Fibroblast of skin of scalp (primary cell): ENCODE data around the gene SLC7A14.
A peak's percentile ranks its signal among the peaks of the same experiment; 100 is the strongest.

Experiments
- DNase-seq: peaks from one replicate; pipeline ENCODE4 v3.0.0-alpha.2; 2013

Gene SLC7A14

DNA sequence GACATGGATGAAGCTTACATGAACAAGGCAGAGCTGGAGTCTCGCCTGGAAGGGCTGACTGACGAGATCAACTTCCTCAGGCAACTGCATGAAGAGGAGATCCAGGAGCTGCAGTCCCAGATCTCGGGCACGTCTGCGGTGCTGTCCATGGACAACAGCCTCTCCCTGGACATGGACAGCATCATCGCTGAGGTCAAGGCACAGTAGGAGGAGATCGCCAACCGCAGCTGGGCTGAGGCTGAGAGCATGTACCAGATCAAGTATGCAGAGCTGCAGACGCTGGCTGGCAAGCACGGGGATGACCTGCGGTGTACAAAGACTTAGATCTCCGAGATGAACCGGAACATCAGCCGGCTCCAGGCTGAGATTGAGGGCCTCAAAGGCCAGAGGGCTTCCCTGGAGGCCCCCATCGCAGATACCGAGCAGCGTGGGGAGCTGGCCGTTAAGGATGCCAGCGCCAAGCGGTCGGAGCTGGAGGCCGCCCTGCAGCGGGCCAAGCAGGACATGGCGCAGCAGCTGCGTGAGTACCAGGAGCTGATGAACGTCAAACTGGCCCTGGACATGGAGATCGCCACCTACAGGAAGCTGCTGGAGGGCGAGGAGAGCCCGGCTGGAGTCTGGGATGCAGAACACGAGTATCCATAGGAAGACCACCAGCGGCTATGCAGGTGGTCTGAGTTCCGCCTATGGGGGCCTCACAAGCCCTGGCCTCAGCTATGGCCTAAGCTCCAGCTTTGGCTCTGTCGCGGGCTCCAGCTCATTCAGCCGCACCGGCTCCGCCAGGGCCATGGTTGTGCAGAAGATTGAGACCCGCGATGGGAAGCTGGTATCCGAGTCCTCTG is 89.6 kb downstream of the SLC7A14 start:
- DNase-seq, result no peak

DNA sequence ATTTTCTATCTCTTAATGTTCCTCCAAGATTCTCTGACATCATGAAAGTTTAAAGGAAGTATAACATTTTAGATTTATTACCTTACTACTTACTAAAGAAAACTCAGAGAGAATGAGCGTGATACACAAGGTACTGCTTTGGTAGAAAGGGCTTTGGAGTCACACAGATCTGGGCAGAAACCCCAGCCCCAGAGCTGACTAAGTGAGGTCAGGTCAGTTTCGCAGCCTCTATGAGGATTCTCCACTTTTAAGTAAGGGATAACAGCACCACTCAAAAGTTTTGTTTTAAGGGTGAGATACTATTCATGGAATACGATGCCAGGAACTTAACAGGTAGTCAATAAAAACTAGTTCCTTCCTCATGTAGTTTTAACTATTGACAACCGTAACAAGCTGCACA is 91.1 kb downstream of the SLC7A14 start:
- DNase-seq, result no peak

DNA sequence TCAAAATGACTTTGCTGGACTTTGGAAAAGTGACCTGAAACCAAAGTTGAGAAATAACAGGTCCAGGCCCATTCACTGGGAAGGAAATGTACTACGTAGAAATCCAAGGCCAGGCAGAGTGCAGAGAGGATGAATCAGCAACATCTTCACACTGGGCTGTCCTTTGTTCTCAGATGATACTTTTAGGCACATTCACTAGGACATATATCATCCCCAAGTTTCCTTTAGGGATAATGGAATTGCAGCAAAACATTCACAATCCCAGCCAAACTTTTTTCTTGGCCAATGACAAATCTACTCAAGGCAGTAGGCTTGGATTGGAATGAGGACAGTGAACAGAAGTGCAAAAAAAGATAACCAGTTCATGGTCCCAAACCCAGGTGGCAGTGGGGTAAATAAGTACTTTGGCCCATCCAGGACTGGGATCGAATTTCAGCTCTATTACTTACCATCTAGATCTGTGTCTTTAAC is 92.1 kb downstream of the SLC7A14 start:
- peak; percentile 52 for DNase-seq

DNA sequence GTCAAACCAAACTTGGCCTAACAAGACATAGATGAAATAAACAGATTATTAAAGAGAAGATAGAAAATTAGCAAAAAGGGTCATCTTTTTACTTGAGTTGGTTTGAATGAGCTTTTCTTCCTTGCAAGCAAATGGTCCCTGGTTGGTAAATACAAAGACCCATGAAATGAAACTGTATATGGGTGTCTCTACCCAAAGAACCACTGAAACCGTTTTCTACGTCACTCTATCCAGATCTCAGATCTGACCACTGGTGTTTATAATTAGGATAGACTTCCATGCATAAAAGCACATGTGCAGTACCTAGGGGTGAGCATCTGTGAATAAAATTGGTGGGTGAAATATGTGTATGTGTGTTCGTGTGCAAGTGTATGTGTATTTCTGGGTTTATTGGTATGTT is 94.0 kb downstream of the SLC7A14 start:
- DNase-seq, result no peak

DNA sequence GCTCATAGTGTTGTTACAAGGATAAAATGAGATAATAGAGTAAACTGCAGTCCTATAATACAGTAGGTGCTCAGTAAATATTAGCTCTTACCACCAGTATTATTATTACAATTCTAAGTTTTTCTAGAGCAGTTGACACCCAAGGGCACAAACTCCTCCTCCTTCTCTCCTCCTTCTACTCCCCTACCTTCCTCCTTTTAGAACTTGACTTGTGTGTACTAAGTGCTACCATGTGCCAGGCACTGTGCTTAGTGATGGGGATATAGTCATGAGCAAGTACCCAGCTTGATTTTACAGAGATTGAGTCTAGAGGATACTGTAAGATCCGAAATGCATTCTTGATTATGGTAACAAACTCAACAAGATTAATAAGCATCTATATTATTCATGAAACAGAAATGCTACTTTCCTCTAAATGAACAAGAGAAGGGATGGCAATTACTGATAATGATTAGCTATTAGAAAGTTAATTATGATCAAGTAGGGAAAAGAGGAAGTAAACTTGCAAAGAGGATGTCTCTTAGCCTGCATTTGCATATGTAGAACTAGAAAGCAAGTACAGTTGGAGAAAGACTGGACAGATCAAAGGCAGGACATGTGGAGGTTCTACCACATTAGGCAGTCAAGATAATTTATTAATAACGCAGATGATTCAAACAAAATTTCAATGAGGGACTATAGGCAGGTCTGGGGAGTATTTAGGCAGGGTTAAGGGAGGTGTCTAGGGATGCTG is 94.9 kb downstream of the SLC7A14 start:
- no peak for DNase-seq

DNA sequence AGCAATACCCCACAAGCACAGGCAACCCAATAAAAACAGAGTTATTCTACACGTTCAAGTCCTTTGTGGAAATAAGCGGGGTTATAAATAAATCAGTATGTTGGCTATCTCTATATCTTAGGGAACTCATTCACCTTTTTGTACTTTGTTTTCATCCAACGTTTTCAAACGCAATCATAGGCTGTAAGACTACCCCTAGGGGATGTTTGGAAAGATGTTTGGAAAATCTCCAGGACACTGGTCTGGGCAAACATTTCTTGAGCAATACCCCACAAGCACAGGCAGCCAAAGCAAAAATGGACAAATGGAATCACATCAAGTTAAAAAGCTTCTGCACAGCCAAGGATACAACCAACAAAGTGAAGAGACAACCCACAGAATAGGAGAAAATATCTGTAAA is 97.1 kb downstream of the SLC7A14 start:
- DNase-seq, result peak; percentile 39

DNA sequence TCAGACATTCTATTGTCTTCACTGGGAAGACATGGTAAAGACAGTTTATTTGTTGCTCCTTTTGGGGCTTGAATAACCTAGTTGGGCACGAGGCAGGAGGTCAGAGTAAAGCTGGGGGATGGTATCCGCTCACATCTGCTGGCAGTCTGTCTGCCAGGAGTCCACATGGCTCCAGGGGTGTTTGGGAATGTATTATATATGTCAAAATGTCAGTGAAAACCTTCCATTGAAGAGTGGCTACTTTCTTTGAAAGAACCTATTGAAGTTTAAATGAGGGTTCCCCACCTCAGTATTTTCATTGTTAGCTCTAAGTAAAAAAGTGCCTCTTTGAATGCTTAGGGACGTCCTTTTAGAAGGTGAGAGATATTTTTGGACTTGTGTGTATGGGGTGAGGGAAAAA is 98.8 kb downstream of the SLC7A14 start:
- DNase-seq, result no peak

DNA sequence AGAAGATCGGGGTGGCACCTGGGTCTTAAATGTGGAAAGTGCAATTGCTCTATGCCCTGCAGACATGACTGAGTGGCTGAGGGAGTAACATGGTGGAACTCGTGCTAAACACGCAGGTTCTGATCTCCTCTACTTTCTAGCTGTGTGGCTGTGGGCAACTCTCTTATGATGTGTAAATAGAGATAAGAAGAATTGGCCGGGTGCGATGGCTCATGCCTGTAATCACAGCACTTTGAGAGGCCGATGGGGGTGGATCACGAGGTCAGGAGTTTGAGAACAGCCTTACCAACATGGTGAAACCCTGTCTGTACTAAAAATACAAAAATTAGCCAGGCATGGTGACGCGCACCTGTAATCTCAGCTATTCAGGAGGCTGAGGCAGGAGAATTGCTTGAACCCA is 99.5 kb downstream of the SLC7A14 start:
- DNase-seq, result no peak

DNA sequence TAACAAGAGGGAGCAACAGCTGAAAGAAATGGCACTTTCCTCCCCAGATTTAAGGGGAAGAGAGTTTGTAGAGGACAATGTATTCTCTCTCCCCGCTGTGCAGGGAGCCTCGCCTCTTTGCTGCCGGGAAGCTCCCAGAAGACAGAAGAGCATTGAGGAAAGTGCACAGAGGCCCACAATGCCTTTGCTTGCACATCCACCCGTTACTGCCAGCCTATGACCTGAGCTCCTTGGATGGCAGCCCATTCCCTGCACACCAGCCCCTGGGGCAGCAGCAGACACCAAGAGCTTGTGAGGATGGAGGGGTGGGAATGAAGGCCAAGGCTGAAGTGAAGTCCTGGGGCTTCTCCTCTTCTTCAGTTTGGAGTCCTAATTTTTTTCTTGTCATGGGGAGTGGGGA is 100.2 kb downstream of the SLC7A14 start:
- no peak for DNase-seq

DNA sequence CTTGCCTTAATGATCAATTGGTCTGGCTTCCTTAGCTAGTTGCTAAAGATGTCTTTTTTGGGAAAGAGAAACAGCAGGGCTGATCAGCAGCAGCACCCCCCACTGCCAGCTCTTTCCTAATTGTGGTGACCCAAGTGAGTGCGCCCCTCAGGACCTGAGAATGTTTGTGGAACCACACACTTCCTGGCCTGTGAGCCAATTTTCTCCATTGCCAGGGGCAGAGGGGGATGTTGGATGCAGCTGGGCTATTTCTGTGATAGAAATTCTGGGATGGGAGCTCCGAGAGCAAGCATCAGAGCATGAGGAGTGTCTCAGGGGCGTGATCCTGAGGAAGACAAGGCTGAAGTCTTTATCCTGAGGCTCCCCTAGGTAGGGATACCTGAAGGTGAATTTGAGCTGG is 100.6 kb downstream of the SLC7A14 start:
- DNase-seq, result no peak

DNA sequence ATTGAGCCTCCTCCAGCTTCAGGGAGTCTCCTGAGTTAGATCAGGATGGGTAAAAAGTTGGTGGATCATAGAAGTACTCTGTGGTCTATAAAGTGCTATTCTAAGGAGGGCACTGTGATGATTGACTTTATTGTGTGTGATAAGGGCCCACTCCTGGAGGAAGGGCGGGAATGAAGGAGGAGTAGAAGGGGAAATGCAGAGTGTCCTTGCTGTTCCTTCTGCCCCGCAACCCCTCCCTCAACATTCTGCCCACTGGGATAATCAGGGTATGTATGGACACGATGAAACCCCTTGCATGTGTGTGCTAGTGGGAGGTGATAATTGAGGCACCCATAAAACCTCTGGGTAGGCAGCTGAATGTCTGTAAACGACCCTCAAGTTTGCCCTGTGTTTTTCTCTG is 101.0 kb downstream of the SLC7A14 start:
- no peak for DNase-seq

DNA sequence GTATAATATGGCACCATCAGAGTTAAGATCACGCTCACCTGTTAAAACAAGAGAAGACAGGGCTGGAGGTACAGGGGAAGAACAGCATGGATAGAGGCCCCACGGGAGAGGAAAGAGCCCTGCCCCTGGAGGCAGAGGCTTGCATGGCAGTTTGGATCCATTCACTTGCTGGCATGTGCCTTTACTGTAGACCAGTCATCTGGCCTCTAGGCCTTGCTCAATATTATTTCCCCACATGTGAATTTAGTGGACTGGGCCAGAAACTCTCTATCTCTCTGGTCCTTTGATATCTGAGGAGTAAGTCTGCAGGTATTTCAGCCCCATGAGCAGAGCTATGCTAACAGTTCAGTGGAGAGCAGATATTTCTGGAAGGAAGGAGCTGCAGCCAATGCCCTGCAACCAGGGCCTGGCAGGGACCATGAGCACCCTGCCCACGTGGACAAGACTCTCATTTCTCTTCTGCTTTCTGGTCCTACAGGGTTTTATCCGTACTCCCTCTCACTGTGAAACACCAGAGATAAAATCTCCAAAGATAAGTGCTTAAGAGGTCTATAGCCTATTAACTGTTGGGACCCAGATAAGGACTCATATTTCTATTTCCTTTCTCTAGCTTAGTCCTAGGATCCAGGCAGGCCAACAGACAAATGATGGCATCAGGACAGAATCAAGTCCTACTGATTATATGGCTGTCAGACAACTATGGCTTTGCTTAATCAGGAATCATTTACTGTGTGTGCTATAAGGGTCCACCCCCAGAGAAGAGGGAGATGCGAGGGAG is 102.2 kb downstream of the SLC7A14 start:
- no peak for DNase-seq

DNA sequence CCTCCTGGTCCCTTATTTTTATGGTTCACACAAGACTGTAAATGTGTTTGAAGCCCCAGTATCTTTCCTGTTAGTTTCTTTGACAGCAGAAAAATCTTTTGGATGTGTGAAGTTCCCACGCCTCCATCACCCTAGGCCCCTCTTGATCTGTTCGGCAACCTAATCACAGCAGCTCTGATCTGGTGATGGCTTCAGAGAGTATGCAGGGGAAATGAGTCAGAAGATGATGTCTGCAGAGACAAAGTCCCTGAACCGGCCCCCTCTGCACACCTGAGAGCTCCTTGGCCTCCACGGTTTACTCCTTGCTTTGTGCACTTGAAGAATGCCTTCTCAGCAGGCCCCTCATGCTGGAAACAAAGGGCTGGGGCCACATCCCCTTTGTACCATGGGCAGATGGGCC is 103.7 kb downstream of the SLC7A14 start:
- DNase-seq, result no peak

DNA sequence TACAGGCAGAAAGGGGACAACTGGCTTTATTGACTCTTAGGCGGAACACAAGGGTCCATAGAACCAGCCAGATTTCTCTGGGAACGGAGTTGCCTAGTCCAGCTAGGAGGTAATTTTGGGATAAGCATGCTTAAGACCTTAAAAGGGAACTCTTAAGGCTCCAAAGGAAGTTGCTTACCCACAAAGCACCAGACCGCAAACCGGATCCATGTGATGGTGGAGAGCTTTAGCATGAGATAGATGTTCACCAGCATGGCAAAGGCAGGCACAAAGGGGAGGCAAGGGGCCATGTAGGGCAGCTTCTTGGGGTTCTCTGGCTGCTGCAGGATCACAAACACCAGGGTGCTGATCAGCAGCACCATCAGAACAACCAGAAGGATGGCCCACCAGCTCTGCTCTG is 105.8 kb downstream of the SLC7A14 start:
- DNase-seq, result no peak

DNA sequence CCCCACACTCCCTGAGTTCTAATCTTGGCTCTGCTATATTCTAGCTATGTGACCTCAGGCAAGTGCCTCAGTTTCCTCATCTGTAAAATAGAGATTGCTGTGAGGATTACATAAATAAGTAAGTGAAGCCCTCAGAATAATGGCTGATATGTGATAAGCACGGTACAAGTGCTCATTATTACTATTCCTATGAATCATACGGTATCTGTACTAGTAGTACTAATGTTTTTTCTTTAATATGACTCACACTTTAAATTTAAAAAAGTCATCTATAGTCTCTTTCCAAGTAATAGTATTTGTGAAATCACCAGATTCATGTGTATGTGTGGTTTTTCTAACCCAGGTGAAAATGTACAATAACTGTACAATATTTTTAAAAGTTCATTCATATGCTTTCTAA is 108.5 kb downstream of the SLC7A14 start:
- DNase-seq, result no peak

DNA sequence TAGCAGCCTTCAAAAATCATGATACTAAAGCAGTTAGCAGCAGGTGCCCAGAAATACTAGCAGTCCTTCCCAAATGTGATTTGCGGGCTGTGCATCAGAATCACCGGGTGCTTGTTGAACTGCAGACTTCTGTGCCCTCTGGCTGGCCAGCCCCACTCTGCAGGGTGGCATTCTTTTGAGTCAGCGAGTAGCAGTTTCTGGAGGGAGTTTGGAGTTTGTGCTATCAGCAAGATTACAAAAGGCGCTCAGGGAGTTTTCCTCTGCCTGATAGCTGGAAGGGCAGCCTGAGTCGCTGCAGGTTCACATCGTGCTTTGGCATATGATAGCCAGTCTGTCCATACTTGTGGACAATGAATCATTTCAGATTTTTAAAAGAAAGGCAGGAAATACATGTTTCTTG is 109.6 kb downstream of the SLC7A14 start:
- DNase-seq, result no peak

DNA sequence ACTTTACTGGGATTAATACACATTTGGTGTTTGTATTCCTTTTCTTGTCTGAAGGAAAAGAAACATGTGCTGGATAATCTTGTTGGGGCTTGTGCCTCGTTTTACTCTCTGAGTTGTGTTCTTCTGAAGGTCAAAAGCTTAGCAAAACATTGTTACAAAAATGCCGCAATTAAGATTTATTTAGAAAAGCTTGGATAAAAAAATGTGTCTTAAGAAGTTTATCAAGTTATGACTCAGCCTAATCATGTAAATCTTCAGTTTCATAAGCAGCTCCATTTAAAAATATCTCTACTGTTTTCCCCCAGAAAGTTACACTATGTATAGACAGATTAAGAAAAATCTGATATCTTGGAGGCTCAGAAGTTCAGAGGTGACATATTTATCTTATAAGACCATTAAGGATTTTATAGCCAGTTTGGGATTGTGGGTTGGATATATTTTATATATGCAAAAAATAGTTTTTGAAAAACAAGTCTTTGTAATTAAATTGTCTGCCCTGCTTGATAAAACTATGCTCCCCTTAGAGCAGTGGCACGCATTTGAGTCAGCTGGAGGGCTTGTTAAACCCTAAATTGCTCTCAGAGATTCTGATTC is 110.7 kb downstream of the SLC7A14 start:
- no peak for DNase-seq

DNA sequence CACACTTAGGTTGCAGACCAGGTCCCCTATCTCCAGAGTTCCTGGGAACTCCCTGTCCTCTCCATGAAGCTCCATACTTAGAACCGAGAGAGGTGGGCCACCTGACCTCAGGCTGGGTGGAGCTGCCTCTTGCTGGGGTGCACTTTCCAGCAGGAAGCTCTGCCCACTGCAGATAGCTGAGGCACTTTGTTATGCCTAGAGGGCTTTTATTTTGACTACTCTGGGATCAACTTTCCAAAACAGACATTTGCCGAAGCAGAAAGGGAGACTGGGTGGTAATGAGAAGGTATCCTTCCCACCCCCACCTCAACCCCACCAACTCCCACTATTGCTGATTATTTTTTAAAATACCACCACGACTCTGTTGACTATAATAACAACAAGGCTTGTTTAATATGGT is 112.5 kb downstream of the SLC7A14 start:
- DNase-seq, result no peak

DNA sequence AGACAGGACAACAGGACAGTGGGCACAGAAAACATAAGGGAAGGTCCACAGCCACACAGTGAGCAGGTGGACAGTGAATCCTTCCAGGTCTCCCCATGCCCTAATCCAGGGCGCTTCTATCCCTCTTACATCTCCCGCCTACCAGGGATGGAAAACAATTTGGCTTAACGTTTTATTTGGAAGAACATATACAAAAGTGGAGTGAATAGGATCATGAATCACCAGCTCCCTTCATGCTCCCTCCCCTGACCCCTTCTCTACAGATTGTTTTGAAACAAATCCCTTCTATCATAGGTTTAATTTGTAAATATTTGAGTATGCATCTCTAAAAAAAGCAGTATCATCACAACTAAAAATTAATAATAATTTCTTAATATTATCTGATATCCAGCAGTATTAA is 114.7 kb downstream of the SLC7A14 start:
- DNase-seq, result no peak

DNA sequence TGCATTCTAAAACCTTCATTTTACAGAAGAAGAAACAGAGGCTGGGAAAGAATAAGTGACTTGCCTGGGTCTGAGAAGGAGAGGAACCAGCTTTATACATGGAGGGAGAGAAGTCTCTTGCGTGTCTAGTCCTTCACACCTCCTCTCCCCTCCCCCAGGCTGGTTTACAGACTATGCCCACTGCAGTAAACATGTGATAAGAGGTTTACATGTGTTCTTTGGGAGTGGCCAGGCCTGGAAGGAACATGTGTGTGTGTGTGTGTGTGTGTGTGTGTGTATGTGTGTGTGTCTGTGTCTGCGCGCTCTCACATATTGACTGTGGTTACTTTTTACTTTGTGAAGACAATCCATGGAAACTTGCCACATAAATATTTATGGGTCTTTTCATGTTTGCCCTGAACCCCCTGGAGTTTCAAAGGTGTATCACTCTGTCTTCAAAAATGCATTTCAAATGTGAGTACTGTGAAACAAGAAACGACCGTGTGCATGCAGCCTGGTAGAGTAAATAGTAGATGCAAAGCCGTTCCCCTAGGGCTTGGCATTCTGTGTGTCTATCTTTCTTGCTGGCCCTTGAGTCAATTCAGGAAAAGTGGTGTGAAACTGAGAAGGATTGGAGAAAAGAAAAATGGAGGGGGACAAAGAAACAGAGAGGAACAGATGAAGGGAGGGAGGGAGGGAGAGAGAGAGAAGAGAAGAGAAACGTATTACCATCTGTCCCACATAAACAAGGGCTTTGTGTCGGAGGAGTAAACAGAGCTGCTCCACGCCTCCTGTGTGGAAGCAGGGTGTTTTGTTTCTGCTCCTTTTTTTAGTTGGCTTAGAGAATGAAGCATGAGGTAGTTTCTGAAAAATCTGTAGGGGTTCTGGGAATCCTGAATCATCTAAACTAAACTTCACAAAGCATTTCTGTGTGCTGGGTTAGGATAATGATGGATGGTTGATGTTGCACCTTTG is 115.5 kb downstream of the SLC7A14 start:
- peak; percentile 20 for DNase-seq
